HG03378 (cell line): Measurements from ENCODE around the gene FBXL17.

ENCODE experiments used
- ATAC-seq: cut with Tn5 transposase; IDR thresholded peaks from one replicate; pipeline ENCODE4 v1.9.1; 2021; ENCODE audit warnings: mild to moderate bottlenecking, moderate library complexity; ENCODE audit not compliant: unreplicated experiment

Gene FBXL17

GRCh38 chr5:108255468-108255867, 126.4 kb downstream of the FBXL17 start:
- no peak for ATAC-seq

- no peak for ATAC-seq
These were observed 130.5 kb downstream of the FBXL17 start for GRCh38 chr5:108251350-108251749.

- no peak for ATAC-seq
These were observed 132.0 kb downstream of the FBXL17 start for GRCh38 chr5:108249785-108250426.

- ATAC-seq = no peak
These were observed 132.7 kb downstream of the FBXL17 start for GRCh38 chr5:108249095-108249784.

- no peak for ATAC-seq
These were observed 142.7 kb downstream of the FBXL17 start for GRCh38 chr5:108238936-108239887.

- no peak for ATAC-seq
These were observed 143.4 kb downstream of the FBXL17 start for GRCh38 chr5:108238461-108238860.

- no peak for ATAC-seq
These were observed 148.2 kb downstream of the FBXL17 start for GRCh38 chr5:108233617-108234155.

GRCh38 chr5:108232805-108233204, 149.1 kb downstream of the FBXL17 start:
- no peak for ATAC-seq

GRCh38 chr5:108222011-108222410, 159.9 kb downstream of the FBXL17 start:
- ATAC-seq = no peak

- ATAC-seq = no peak
These were observed 161.1 kb downstream of the FBXL17 start for GRCh38 chr5:108220834-108221233.

GRCh38 chr5:108216890-108217289, 165.0 kb downstream of the FBXL17 start:
- ATAC-seq = no peak

- no peak for ATAC-seq
These were observed 167.0 kb downstream of the FBXL17 start for GRCh38 chr5:108214857-108215256.

GRCh38 chr5:108212775-108213346, 169.0 kb downstream of the FBXL17 start:
- no peak for ATAC-seq

- ATAC-seq = no peak
These were observed 175.2 kb downstream of the FBXL17 start for GRCh38 chr5:108206707-108207106.

- no peak for ATAC-seq
These were observed 180.2 kb downstream of the FBXL17 start for GRCh38 chr5:108201721-108202120.

- ATAC-seq = no peak
These were observed 185.6 kb downstream of the FBXL17 start for GRCh38 chr5:108196276-108196675.

GRCh38 chr5:108193021-108193795, 188.7 kb downstream of the FBXL17 start:
- no peak for ATAC-seq

GRCh38 chr5:108184940-108185339, 197.0 kb downstream of the FBXL17 start:
- no peak for ATAC-seq

GRCh38 chr5:108181975-108182374, 199.9 kb downstream of the FBXL17 start:
- ATAC-seq = no peak

- ATAC-seq = no peak
These were observed 207.6 kb downstream of the FBXL17 start for GRCh38 chr5:108174286-108174685.
